Psoas muscle (tissue), 8 donors: ENCODE measurements around the gene ZNF14. TPM values are rescaled to one million over a fixed set of nuclear protein-coding genes. Genes with fewer than 3 reads are reported as not detected.
A peak's percentile ranks its signal among the peaks of the same experiment; 100 is the strongest.
"Not testable (repeated sequence)": the region's sequence is repeated elsewhere in the genome, so short reads cannot be mapped to it uniquely, and the experiment has no call there.

ENCODE experiments used
- ATAC-seq, 4 donors: fragments of 200-7000 bp; cut with Tn5 transposase; one replicate each; pipeline ENCODE4 v1.9.1; 2020; ENCODE audit warnings: moderate library complexity in 3 of 4, mild to moderate bottlenecking in 2 of 4
- DNase-seq, 2 donors: peaks; one replicate each; pipeline ENCODE4 v3.0.0-alpha.2; 2020
- H3K27ac ChIP-seq: fragments of 200-600 bp; one replicate; pipeline ENCODE4 v1.8.0; 2022
- H3K27me3 ChIP-seq, 3 donors: fragments of 200-600 bp in 1 of 3; one replicate each; pipeline versions ENCODE4 v1.6.1 to v1.8.0; 2013 to 2022; ENCODE audit warnings: low read length in 2 of 3, mild to moderate bottlenecking in 2 of 3, moderate library complexity in 1 of 3; ENCODE audit not compliant: insufficient read depth in 3 of 3
- H3K36me3 ChIP-seq, 2 donors: fragments of 200-600 bp in 1 of 2; one replicate each; pipeline versions ENCODE4 v1.6.1 to v1.8.0; 2013 to 2022; ENCODE audit warnings: low read depth in 1 of 2, mild to moderate bottlenecking in 1 of 2, moderate library complexity in 1 of 2; ENCODE audit not compliant: insufficient read depth in 1 of 2
- H3K4me1 ChIP-seq: fragments of 200-600 bp; one replicate; pipeline ENCODE4 v1.8.0; 2022
- H3K4me3 ChIP-seq: fragments of 200-600 bp; one replicate; pipeline ENCODE4 v1.8.0; 2022; ENCODE audit warnings: mild to moderate bottlenecking
- H3K9me3 ChIP-seq: fragments of 200-600 bp; one replicate; pipeline ENCODE4 v1.8.0; 2022
- WGBS, 3 donors: extraction: QIAGEN DNeasy Blood & Tissue Kit; methylation state at CpG; one replicate each; pipeline versions ENCODE4 v1.1.6 to v1.1.7; 2013; 5-methylcytosine and 5-hydroxymethylcytosine counted together
- intact Hi-C, 2 donors: fragments of 100-400 bp; cut with DNase I; formaldehyde crosslinking; loops; one replicate each; pipeline versions ENCODE4 v1.11.0 to v1.14.2; 2022
- polyA plus RNA-seq, 3 donors: library from polyadenylated mRNA; stranded (reverse); fragments of 200-250 nt; gene quantifications; one replicate each; pipeline ENCODE4 v1.2.3, GENCODE V29; 2013
- total RNA-seq, 4 donors: library from RNA; stranded (reverse); fragmentation: NEBNext Ultra II Directional in 2 of 4; extraction: Animal tissue kit (Norgen Biotek cat#: 25700) in 2 of 4; gene quantifications; one replicate each; pipeline versions ENCODE4 v1.2.1 to v1.2.4, GENCODE V29; 2021 to 2023
- TF ChIP-seq, protein P1 (sequence below): fragments of 200-600 bp; IDR thresholded peaks from one replicate; pipeline ENCODE4 v1.8.0; 2022; ENCODE audit warnings: antibody characterized with exemption
- donor health status: healthy with polysubstance abuse.
- donor health status: DM: no; HTN: no; CAD: no; lungs with moderate emphysema.
- donor health status: Bipolar disorder and iron deficiency.
- donor health status: healthy.
- donor health status: DM: yes; HTN: yes; CAD: no.
- donor health status: DM: no; HTN: no; CAD: no.
- donor health status: DM: no; HTN: no; CAD: no.
- donor health status: DM: yes; HTN: yes; CAD: no.

ZNF14 gene
- total and polyA plus RNA-seq, 7 donors, result 1.0 to 3.4 (median 1.9) TPM

DNA sequence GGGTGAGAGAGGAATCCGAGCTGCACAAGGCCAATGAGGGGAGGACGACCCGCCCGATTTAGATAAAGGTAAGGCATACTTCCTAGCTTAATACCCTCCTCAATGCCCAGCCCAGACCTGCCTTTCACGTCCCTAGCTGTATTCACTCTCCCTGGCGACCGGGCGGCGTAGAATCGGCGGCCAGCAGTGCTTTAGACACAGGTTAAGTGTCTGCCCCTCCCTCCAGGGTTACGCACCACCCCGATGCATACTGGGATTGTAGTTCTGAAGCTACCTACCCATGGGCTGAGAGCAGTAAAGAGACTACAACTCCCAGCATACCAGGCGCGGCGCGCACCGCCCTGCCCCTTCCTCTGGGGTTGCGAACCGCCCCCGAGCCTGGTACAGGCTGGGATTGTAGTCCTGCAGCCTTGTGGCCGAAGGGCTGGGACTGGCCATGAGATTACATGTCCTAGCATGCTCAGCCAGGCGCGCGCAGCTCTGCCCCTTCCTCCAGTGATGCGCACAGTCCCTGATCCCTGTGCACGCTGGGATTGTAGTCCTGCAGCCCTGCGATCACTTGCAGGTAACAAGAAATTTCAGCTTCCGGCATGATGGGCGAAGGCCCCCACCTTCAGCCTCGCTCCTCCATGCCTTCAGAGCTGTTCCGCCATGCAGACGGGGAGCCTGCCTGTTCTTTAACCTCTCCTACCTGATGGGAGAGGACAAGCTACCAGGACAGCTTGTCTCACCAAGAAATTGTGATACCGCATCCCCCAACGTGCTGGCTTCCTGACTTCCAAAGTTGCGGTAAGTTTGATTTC is 43.5 kb upstream of the ZNF14 start:
- WGBS, 3 donors, result 0% methylated on average over 36 of the region's 36 CpGs
- H3K4me1 ChIP-seq, result peaks cover 16% of the 10 kb centered on the region
- intact Hi-C loops, result loop anchor here (2.0 to 5.0 kb wide), 4 partner anchors 44 to 114 kb away; partner anchors contain the start of genes ATP13A1 (in 1 of the 2), ZNF101 (in 1 of the 2), ZNF14 (in 1 of the 2) and ZNF506 (in 1 of the 2)

DNA sequence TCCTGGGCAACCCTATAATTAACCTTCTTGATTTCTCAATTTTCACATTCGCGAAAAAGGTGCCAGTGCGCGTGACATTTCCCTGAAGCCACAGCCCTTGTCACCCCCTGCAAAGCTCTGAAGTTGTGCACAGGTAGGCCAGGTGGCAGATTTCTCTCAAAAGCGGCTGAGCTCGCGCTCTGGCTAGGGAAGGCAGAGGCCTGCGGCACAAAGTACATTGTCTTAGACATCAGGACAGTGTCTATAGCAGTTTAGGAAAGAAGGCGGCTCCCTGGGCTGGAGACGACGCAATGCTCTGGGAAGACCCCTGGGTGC is 42.9 kb upstream of the ZNF14 start:
- H3K36me3 ChIP-seq, result no peaks in the 10 kb centered on the region
- ATAC-seq (peak in 1 of 4 donors; percentile 6), DNase-seq (peak; percentile 23 to 50)
- no peaks in the 10 kb centered on the region for H3K27me3 ChIP-seq
- H3K9me3 ChIP-seq, result no peaks in the 10 kb centered on the region
- intact Hi-C loops, result loop anchor here (2.0 to 5.0 kb wide), 4 partner anchors 44 to 114 kb away; partner anchors contain the start of genes ATP13A1 (in 1 of the 2), ZNF101 (in 1 of the 2), ZNF14 (in 1 of the 2) and ZNF506 (in 1 of the 2)
- peak overlapping the region; percentile 83 for H3K27ac ChIP-seq
- WGBS, 3 donors, result 1 to 3% (median 1%) methylated on average over 11 of the region's 11 CpGs
- TF ChIP-seq, protein P1, sequence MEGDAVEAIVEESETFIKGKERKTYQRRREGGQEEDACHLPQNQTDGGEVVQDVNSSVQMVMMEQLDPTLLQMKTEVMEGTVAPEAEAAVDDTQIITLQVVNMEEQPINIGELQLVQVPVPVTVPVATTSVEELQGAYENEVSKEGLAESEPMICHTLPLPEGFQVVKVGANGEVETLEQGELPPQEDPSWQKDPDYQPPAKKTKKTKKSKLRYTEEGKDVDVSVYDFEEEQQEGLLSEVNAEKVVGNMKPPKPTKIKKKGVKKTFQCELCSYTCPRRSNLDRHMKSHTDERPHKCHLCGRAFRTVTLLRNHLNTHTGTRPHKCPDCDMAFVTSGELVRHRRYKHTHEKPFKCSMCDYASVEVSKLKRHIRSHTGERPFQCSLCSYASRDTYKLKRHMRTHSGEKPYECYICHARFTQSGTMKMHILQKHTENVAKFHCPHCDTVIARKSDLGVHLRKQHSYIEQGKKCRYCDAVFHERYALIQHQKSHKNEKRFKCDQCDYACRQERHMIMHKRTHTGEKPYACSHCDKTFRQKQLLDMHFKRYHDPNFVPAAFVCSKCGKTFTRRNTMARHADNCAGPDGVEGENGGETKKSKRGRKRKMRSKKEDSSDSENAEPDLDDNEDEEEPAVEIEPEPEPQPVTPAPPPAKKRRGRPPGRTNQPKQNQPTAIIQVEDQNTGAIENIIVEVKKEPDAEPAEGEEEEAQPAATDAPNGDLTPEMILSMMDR, result no peak
- H3K4me1 ChIP-seq, result peaks cover 16% of the 10 kb centered on the region
- peak overlapping the region; percentile 83 for H3K4me3 ChIP-seq

More for the DNA sequence above, 43.5 kb upstream of the ZNF14 start:
- ATAC-seq (peak; percentile 99 to 100 (median 100)), DNase-seq (peak; percentile 96 to 98)
- H3K27ac ChIP-seq, result peak overlapping the region; percentile 83
- peak overlapping the region; percentile 83 for H3K4me3 ChIP-seq
- H3K36me3 ChIP-seq, result no peaks in the 10 kb centered on the region
- H3K27me3 ChIP-seq, result no peaks in the 10 kb centered on the region
- TF ChIP-seq, protein P1, result no peak
- no peaks in the 10 kb centered on the region for H3K9me3 ChIP-seq

DNA sequence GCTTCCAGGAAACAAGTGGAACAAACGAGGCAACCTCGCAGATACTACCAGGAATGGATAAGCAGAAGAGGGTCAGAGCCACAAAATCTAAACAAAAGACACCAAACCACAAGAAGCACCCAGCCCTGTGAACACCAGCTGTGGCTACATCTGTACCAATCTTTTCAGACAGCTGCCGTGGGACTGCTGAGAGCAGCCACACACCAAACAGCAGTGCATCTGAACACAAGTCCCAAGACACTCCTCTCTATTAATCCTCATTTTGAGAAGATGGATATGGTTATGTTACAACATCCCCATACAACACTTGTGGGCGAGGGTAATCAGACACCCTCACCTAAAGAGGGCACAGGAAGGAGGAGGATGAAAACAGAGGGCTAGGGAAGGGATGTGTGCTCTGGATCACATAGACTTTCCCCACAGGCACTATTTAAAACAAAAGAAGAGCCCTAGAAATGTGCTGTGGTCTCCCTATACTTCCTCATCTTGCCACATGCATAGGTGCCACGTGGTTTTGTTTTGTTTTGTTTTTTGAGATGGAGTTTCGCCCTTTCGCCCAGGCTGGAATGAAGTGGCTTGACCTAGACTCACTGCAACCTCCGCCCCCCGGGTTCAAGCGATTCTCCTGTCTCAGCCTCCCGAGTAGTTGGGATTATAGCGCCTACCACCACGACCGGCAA is 41.6 kb upstream of the ZNF14 start:
- DNase-seq, result no peak
- ATAC-seq, result no peak
- no peaks in the 10 kb centered on the region for H3K36me3 ChIP-seq
- H3K4me1 ChIP-seq, result peaks cover 16% of the 10 kb centered on the region
- H3K9me3 ChIP-seq, result no peaks in the 10 kb centered on the region
- no peak overlapping the region for H3K4me3 ChIP-seq
- H3K27me3 ChIP-seq, result no peaks in the 10 kb centered on the region
- TF ChIP-seq, protein P1, result no peak
- intact Hi-C loops, result loop anchor here (5.0 kb wide), 3 partner anchors 42 to 112 kb away; partner anchors contain the start of genes ATP13A1 (in 1 of the 2), ZNF101 (in 1 of the 2) and ZNF14 (in 1 of the 2)
- H3K27ac ChIP-seq, result no peak overlapping the region
- 78 to 88% (median 82%) methylated on average over 14 of the region's 14 CpGs for WGBS, 3 donors

DNA sequence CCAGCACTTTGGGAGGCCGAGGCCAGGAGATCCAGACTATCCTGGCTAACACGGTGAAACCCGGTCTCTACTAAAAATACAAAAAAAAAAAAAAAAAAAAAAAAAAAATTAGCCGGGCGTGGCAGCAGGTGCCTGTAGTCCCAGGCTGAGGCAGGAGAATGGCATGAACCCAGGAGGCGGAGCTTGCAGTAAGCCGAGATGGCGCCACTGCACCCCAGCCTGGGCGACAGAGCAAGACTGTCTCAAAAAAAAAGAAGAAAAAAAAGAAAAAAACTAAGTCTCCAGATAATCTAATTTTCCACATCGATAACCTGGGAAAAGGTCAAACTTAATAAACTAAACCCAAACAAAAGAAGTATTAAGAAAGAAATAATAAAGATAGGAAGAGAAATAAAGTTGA is 39.1 kb upstream of the ZNF14 start:
- H3K4me1 ChIP-seq, DNase-seq, H3K4me3 ChIP-seq, intact Hi-C loops, H3K9me3 ChIP-seq, H3K27me3 ChIP-seq, ATAC-seq, H3K27ac ChIP-seq, H3K36me3 ChIP-seq: not testable (repeated sequence)
- 51 to 59% (median 58%) methylated on average over 10 of the region's 10 CpGs for WGBS, 3 donors

DNA sequence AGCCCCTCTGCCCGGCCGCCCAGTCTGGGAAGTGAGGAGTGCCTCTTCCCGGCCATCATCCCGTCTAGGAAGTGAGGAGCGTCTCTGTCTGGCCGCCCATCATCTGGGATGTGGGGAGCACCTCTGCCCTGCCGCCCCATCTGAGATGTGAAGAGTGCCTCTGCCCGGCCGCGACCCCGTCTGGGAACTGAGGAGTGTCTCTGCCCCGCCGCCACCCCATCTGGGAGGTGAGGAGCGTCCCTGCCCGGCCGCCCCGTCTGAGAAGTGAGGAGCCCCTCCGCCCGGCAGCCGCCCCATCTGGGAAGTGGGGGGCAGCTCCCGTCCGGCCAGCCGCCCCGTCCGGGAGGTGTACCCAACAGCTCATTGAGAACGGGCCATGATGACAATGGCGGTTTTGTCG is 37.1 kb upstream of the ZNF14 start:
- H3K27ac ChIP-seq, H3K9me3 ChIP-seq, H3K36me3 ChIP-seq, H3K27me3 ChIP-seq, ATAC-seq, intact Hi-C loops, DNase-seq, H3K4me1 ChIP-seq, H3K4me3 ChIP-seq: not testable (repeated sequence)
- WGBS, 3 donors, result 94 to 97% (median 95%) methylated on average over 27 to 28 of the region's 28 CpGs
